Inferior parietal cortex (tissue), 1 donor: ENCODE measurements around the gene PTGDS.
"Not testable (repeated sequence)": the region's sequence is repeated elsewhere in the genome, so short reads cannot be mapped to it uniquely, and the experiment has no call there.

Experiments used
- DNase-seq: peaks from one replicate; pipeline ENCODE4 v3.0.0-alpha.2; 2016; ENCODE audit errors: extremely low spot score

The PTGDS gene

DNA sequence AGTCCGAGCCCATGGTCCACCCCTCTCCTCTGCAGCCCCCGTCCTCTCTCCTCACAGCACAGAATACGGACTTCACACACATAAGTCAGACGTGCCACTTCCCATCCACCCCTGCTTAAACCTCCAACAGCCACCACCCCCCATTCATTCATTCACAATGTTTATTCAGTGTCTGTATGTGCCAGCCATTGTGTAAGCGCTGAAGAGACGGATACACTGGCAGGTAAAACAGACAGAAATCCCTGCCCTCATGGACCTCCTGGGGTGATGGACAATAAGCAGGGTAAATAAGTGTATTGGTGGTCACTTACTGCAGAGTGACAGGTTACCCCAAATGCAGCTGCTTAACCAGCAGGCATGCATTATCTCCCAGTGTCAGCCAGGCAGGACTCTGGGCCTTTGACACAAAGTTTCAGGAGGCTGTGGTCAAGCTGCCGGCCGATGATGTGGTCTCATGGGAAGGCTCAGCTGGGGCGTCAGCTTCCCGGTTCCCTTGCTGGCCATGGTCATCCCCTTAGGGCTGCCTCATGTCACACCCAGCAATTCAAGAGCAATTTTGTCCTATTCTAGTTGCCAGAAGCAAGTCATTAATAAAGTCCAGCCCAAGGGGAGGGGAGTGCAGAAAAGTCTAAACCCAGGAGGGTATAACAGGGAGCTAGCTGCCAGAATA, 13.1 kb downstream of the PTGDS start:
- no peak for DNase-seq

DNA sequence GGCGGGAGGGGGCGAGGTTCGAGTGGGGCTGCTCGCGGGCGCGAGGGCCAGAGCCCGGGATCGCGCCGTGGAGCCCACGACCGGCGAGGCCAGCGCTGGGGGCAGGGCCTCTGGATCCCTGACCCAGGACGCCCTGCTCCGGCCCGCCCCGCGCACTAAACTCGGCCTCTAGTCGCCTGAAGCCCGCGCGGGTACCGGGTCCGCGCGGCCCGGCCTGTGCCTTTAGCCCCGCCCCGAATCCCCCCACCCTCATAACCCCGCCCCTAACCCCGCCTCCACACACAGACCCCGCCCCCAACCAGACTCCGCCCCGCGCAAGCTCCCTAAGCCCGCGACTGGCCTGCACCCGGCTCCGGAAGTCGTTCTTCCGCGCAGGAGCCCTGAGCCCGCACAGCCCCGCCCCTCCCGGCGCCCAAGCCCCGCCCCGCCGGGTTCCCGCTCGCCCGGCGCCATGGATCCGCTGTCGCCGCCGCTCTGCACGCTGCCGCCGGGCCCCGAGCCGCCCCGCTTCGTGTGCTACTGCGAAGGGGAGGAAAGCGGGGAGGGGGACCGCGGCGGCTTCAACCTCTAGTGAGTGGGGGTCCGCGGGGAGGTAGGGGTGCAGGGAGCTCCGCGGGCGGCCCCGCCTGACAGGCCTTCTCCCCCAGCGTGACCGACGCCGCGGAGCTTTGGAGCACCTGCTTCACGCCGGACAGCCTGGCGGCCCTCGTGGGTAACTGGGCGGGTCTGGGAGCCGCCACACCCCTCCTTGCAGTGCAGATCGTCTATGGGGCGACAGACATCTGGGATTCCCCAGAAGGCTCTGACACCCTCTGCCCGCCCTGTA, 14.9 kb downstream of the PTGDS start, which contains the start of gene PAXX:
PAXX (plus strand) TSS at position 430 of the 826 bp plus-strand sequence; CDS start at position 452, 22 bp downstream.
- DNase-seq = peak; percentile 78

DNA sequence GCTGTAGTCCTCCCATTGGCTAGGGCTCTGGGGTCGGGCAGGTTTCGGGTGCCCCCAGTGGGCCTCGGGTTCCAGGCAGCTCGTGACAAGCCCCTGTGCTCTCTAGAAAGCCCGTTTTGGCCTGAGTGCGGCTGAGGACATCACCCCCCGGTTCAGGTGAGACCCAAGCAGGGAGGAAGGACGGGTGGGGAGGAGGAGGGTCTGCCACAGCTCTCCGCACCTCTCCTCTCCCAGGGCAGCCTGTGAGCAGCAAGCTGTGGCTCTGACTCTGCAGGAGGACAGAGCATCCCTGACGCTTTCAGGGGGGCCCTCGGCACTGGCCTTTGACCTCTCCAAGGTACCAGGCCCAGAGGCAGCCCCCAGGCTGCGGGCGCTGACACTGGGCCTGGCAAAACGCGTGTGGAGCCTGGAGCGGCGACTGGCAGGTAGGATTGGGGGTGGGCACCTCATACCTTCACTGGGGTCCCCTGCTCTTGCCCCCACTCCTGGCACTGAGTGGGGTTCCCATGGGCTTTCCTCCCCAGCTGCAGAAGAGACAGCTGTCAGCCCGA, 15.6 kb downstream of the PTGDS start:
- no peak for DNase-seq

DNA sequence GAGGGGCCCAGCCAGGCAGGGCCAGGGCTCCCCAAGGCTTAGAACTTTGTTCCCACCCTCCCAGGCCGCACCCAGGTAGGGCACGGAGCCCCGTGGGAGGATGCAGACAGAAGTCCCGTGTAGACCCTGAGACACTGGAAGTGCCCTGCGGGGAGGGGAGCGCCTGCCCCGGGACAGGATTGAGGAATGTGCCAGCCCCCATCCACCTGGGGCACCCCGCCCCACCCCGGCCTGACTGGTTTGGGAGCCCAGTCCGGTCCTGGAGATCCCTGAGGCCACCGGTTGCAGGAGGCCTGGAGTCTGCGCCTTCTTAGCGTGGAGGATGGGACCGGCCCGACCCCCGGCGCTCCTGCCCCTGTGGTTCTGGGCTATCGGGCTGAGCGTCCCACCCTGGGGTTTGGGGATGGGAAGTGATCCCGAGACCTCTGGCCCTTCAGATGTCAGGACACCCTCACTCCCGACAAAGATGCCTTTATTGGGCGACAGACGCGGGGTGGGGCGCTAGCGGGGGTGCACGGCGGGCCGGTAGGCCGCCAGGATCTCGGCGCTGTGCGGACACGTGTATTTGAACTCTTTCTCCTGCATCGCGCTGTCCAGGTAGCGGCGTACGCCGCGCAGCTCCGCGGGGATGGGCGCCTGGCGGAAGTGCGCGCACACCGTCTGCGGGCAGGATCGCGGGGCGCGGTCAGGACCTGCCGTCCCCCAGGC, 17.0 kb downstream of the PTGDS start:
- no peak for DNase-seq

DNA sequence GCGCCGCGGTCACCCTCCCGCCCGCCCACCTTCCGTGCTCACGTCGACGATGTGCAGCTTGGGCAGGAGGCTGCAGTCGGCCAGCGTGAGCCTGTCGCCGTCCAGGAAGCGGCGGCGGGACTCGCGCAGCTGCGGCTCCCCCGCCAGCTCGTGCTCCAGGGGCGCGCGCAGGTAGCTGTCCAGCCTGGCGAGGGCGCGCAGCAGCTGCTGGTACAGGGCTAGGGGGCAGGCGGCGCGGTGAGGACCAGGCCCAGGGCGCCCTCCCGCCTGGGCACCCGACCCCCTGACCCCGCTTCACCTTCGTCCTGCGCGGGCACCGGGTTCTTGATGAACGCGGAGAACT, 17.6 kb downstream of the PTGDS start:
- no peak for DNase-seq

DNA sequence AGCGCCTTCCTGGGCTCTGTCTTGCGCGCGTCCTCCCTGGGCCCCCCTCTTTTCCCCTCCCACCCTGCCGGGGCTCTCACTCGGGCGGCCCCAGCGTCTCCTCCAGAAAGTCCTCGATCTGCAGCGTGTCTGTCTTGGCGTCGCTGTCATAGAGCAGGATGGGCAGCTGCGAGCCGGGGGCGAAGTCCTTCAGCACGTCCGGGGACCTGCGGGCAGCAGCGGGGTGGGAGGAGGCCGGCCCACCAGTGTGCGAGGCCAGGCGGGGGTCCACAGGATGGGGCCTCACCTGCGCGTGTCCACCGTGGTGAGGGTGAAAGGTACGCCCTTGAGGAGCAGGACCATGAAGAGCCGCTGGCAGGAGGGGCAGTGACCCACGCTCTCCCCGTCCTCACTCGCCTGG, 18.1 kb downstream of the PTGDS start:
- DNase-seq = no peak

DNA sequence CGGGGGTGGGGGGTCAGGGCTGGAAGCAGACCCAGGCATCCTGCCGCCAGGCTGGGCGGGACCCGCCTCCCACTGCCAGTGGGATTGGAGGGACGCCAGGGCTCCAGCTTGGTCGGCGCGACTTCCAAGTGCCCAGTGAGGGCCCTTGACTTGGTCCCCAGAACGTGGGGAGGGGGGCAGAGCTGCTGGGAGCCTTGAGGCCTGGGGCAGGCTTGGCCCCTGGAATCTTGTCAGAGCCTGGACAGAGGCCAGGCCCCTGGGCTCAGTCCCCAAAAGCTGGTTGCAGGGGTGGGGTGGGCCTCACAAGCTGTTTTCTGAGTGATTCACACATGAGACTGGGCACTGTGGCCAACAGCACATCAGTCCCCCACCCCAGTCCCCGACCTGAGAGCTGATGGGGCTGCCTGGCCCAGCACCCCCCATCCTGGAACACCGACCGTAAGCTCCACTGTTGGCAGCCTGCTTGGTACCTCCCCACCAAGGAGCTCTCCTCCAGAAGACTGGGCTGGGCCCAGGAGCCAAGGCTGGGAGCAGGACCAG, 18.5 kb downstream of the PTGDS start:
- DNase-seq = no peak

DNA sequence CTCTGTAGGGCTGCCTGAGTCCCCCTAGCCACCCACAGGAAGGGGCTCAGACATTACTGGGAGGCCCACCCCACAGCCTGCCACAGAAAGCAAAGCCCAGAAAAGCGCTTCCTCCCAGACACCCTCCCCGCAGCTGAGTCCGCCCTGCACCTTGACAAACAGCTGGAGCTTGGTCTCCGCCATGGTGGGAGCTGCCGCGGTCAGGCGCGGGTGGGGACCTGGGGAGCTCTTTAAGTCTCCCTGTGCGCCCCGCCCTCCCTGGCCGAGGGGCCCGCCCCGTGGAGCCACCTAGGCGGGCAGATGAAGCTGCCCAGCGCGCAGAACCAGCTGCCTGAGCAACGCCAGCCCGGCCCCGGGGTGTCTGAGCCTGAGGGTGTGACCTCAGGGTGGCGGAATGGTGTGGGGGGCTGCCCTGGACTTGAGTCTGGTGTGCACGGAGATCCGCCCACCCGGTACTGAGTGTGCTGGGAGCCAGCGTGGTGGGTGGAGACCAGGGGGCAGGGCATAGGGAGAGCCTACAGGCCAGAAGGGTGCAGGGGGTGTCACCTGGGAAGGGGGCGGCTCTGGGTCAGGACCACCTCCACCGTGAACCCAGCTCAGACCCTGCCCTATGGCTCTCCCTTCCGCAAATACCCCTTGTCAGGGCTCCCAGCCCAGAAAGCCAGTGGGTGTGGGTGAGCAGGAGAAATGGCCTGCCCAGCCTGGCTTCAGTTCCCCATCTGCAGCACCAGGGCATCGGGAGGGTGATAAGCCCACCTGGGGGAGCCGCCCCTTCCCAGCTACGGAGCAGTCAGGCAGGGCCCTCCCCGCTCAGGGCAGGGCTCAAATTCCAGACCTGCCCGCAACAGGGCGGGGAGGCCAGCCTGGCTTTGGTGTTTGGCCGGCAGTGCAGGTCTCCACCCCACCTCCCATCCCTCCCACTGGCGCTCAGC, 19.3 kb downstream of the PTGDS start, which contains the start of gene CLIC3:
CLIC3 (minus strand) TSS at position 208 of the 932 bp plus-strand sequence; CDS start at position 183, 25 bp downstream.
- no peak for DNase-seq

DNA sequence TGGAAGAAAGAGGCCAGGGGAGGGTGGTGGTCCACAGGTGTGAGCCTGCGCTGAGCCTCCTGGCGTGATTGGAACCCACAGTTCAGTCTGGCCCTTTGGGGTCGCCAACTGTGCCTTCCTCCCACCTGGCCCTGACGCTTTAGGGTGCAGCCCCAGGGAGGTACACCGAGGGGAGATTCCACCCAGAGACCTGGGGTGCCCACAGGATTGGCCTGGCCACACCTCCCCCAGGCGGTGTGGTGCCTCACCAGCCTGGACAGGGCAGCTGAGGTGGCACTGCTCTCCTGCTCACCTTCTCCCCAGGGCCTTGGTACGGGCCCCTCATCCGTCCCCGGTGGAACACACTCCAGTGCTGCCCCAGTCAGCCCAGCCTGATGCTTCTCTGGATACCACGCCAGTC, 20.1 kb downstream of the PTGDS start:
- no peak for DNase-seq

DNA sequence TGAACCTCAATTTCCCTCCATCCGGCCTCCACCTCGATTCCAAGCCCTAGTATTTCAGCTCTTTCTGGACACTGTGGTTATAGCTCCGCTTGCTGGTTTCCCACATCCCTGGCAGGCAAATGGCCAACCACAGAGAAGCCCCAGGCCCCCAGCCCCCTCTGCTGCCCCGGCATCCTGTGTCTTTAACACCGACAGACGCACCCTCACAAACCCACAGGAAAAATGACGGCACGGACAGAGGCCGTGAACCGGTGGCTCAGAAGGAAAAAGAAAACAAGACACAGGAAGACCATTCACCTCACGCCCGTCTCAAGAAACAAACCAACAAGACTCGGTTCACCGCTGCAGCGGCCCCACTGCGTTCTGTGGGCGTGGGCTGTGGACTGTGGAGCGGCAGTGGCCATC, 20.5 kb downstream of the PTGDS start:
- no peak for DNase-seq

DNA sequence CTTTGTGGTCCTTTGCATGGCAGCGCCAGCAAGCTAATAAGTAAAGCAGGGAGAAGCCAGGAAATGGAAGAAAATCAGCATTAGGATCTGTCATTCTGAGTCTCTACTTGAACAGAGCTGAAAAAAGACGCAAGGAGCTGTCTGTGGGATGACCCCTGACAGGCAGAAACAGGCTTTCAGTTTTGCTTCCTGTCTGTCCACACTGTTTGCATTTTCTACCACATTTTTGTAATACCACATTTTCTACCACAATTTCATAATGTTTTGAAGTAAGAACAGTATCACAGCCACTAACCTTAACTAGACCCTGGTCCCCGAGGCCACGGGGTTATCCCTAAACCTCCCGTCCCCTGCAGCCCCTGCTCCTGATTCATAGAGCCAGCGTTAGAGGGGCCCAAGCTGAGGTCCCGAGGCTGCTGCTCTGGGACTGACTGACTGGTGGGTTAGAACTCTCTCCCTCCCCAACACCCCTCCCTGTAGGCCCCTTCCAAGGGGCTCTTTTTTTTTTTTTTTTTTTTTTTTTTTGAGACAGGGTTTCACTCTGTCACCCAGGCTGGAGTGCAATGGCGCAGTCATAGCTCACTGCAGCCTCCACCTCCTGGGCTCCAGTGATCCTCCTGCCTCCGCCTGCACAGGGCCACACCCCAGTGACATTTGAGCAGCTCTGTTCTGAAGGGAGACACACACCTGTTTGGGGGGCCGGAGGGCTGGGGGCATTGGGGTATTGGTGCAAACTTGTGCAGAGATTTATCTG, 23.1 kb downstream of the PTGDS start:
- no peak for DNase-seq

DNA sequence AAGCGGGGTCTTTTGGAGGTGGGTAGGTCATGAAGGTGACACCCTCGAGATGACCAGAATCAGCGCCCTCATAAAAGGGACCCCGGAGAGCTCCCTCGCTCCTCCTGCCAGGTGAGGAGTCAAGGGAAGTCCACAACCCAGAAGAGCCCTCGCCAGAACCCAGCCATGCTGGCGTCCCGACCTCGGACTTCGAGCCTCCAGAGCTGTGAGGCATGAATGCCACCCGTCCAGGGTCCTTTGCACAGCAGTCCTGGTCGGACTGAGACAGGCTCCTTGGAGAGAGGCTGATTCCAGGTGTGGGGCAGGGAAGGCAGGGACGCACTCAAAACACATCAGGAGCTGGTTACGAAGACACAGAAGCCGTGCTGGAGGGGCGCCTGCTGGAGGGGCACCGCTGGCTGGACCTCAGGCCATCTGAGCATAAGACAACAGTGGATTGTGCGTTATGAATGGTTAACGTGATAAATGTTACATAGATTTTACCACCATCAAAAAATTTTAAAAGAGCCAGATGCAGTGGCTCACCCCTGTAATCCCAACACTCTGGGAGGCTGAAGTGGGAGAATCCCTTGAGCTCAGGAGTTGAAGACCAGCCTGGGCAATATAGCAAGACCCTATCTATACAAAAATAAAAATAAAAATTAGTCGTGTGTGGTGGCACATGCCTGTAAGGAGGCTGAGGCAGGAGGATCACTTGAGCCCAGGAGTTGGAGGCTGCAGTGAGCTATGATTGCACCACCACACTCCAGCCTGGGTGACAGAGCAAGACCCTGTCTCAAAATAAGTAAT, 24.7 kb downstream of the PTGDS start:
- no peak for DNase-seq

DNA sequence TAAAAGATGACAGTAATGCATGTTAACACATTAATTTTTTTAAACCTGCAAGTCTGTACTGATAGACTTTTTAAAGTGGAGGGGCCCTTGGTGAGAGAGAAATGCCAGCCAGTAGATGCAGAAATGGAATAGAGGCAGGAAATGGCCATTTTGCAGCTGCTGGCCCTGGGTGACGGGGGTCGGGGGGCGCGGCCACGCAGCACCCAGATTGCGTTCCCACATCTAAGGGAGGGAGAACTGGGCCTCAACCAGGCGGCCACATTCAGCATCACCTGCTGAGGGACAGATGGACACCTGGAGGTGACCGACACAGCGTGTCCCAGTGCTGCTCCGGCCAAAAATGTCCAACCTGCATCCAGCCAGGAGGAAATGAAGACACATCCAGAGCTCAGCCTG, 25.3 kb downstream of the PTGDS start:
- DNase-seq = no peak

DNA sequence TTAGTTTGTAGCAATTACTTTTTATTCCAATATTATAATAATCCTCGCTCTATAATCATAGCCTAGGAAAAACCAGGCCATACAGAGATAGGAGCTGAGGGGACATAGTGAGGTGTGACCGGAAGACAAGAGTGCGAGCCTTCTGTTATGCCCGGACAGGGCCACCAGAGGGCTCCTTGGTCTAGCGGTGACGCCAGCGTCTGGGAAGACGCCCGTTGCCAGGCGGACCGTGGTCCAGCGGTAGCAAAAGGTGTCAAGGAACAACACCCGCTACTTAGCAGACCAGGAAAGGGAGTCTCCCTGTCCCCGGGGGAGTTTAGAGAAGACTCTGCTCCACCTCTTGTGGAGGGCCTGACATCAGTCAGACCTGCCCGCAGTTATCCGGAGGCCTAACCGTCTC, 27.0 kb downstream of the PTGDS start:
- DNase-seq = not testable (repeated sequence)

DNA sequence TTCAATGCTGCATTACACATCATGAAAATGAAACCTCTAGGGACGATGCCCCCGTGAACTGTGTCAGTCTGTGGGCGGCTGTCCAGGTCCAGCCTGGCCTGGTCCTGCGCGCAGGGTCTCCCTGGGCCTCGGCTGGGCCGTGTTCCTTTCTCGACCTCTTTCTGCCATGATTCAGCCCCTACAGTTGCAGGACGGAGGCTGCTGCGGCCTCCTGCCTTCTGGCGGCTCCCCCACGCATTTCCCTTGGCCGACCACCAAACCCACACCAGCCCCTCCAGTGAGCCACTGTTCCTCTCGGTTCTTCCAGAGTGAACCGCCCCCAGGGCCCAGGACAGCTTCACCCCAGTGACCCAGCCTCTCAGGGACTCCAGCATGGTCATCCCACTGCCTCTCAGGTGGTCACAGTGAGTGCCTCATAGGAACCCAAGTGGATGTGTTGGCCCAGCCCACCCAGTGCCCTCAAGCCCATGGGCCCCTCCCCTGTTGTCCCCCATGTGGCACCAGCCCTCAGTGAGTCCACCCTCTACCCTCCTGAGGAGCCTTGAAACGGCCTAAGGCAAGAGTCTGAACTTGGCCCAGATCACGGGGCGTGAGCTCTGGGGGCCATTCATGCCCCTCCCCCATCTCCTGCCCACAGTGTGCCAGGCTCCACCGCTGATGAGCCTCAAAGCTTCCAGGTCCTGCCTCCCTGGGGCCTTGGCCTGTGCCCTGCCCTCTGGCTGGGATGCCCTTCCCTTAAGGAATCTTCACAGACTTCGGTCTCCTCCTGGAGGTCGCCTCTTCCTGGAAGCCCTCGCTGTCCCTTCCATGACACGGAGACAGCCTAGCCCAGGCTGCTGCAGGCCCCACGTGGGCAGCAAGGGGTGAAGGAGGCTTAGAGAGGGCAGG, 29.1 kb downstream of the PTGDS start:
- no peak for DNase-seq

DNA sequence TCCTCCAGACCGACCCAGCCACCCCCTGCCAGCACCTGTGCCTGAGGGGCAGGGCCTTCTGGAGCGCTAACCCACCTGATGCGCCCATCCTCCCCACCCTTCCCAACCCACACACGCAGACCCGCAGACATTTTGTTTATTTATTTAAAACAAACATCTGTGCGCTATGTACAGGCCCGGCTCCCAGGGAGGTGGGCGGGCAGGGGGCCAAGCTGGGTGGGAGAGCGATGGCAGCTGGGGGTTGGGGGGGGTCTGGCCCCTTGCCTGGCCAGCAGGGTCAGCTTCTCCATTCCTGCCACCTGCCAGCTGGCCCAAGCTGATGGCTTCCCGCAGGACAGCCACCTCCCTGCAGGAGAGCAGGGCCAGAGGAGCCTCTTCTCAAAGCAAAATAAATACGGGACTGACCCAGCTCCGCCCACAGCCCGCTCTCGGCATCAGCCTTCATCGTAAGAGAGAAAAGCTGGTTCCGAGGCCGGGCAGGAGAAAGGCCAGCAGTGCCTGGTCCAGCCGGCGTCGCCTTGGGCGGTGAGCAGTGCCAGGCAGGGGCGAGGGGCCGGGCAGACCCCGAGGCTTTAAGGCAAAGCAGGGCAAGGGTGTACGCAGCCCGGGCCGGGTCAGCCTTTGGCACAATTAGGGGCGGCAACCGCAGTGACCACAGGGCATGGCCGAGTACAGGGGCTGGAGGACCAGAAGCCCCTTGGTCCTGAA, 30.0 kb downstream of the PTGDS start:
- DNase-seq = no peak

DNA sequence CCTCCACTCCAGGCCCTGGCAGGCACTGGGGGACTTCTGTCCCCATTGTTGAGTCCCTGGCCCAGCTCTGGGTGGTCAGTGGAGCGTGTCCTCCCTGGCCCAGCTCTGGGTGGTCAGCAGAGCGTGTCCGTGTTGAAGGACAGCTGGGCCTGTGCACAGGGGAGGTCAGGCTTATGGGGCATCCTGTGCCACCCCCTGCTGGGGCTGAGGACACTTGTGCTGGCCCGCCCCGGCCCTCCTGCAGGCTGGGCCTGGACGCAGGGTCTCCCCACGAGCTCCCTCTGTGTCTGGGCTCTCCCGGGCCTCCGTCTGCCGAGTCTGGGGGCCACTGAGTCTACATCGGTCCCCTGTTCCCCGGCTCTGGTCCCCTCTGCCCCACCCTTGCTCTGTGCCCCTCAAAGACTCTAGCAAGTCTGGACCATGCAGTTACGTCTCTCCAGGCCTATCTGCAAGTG, 30.5 kb downstream of the PTGDS start:
- no peak for DNase-seq

DNA sequence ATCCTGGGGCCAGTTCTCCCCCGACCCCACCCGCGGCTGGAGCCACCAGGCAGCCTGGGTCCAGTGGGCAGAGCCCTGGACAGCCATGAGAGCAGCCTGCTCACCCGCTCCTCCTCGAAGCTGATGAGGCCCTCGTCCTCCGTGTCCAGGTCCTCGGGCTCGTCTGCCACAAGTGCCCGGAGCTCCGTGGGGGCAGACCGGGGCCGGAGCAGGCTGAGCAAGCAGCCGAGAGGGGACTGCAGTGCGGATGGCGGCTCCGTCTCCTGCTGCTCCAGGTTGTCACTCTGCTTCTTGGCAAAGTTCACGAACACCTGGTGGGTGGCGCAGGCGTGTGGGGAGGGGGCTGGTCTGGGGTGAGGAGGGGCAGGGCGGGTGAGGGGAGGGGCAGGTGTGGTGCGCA, 31.0 kb downstream of the PTGDS start:
- DNase-seq = no peak
